Ascending aorta (tissue), 2 donors: ENCODE data around the gene ZNF280B. TPM values are rescaled to one million over a fixed set of nuclear protein-coding genes. Genes with fewer than 3 reads are reported as not detected.

ENCODE experiments used
- DNase-seq, 2 donors: peaks; one replicate each; pipeline ENCODE4 v3.0.0-alpha.2; 2019; ENCODE audit warnings: low spot score in 2 of 2
- H3K27ac ChIP-seq, 2 donors: fragments of 200-600 bp; sonication (generic); one replicate each; pipeline ENCODE4 v1.5.1; 2016 to 2017; ENCODE audit warnings: mild to moderate bottlenecking in 1 of 2
- H3K27me3 ChIP-seq: fragments of 200-600 bp; sonication (generic); one replicate; pipeline ENCODE4 v1.5.1; 2017
- H3K36me3 ChIP-seq, 2 donors: fragments of 200-600 bp; sonication (generic); one replicate each; pipeline ENCODE4 v1.5.1; 2016
- H3K4me1 ChIP-seq, 2 donors: fragments of 200-600 bp; sonication (generic); one replicate each; pipeline ENCODE4 v1.5.1; 2016 to 2017; ENCODE audit warnings: mild to moderate bottlenecking in 1 of 2
- H3K4me3 ChIP-seq, 2 donors: fragments of 200-600 bp; sonication (generic); one replicate each; pipeline ENCODE4 v1.5.1; 2016 to 2017; ENCODE audit warnings: mild to moderate bottlenecking in 1 of 2
- H3K9me3 ChIP-seq, 2 donors: fragments of 200-600 bp; sonication (generic); one replicate each; pipeline ENCODE4 v1.5.1; 2016
- CTCF ChIP-seq, 3 experiments: fragments of 200-600 bp in 2 of 3; fragments of 450-650 bp in 1 of 3; sonication (generic) in 2 of 3; IDR thresholded peaks; one replicate each; pipeline ENCODE4 v1.5.1; 2016 to 2019; ENCODE audit warnings: antibody characterized with exemption in 3 of 3, mild to moderate bottlenecking in 1 of 3, moderate library complexity in 1 of 3
- intact Hi-C: fragments of 100-400 bp; cut with DNase I; formaldehyde crosslinking; loops from one replicate; pipeline ENCODE4 v1.15.1; 2023
- total RNA-seq: library from RNA; depleted of rRNA; stranded (reverse); fragments of >200 nt; gene quantifications from one replicate; pipeline ENCODE4 v1.1.0, GENCODE V29; 2016

Gene ZNF280B
- total RNA-seq, 1 donor from 2014 or later = not detected

- no peak for TF ChIP-seq CTCF (IDR thresholded peaks at IDR 0.05)
- DNase-seq = no peak
- Histone ChIP-seq H3K27ac (no peak overlapping the region), H3K9me3 (peaks cover 0 to 11% of the 10 kb centered on the region in 2 donors), H3K4me1 (no peaks in the 10 kb centered on the region), H3K27me3 (no peaks in the 10 kb centered on the region), H3K4me3 (no peak overlapping the region), H3K36me3 (no peaks in the 10 kb centered on the region)
- intact Hi-C loops = no loop called here
These were observed 41.4 kb downstream of the ZNF280B start for GRCh38 chr22:22467112-22467511.

GRCh38 chr22:22465782-22466181 is 42.8 kb downstream of the ZNF280B start:
- intact Hi-C loops = no loop called here
- H3K4me1 ChIP-seq = no peaks in the 10 kb centered on the region
- peaks cover 0 to 11% of the 10 kb centered on the region in 2 donors for H3K9me3 ChIP-seq
- H3K27ac ChIP-seq = no peak overlapping the region
- H3K36me3 ChIP-seq = no peaks in the 10 kb centered on the region
- H3K4me3 ChIP-seq = no peak overlapping the region
- DNase-seq = no peak
- no peaks in the 10 kb centered on the region for H3K27me3 ChIP-seq
- no peak for TF ChIP-seq CTCF (IDR thresholded peaks at IDR 0.05)

GRCh38 chr22:22465094-22465602 is 43.4 kb downstream of the ZNF280B start:
- intact Hi-C loops = no loop called here
- no peak for TF ChIP-seq CTCF (IDR thresholded peaks at IDR 0.05)
- Histone ChIP-seq H3K4me3 (no peak overlapping the region), H3K36me3 (no peaks in the 10 kb centered on the region), H3K27ac (no peak overlapping the region), H3K27me3 (no peaks in the 10 kb centered on the region), H3K4me1 (no peaks in the 10 kb centered on the region), H3K9me3 (peaks cover 0 to 11% of the 10 kb centered on the region in 2 donors)
- DNase-seq = no peak

- Histone ChIP-seq H3K27ac (no peak overlapping the region), H3K9me3 (peaks cover 0 to 13% of the 10 kb centered on the region in 2 donors), H3K27me3 (no peaks in the 10 kb centered on the region), H3K36me3 (no peaks in the 10 kb centered on the region), H3K4me3 (no peak overlapping the region), H3K4me1 (no peaks in the 10 kb centered on the region)
- DNase-seq = no peak
- TF ChIP-seq CTCF (IDR thresholded peaks at IDR 0.05) = no peak
- intact Hi-C loops = no loop called here
These were observed 43.9 kb downstream of the ZNF280B start for GRCh38 chr22:22464541-22465054.

GRCh38 chr22:22463855-22464540 is 44.5 kb downstream of the ZNF280B start:
- DNase-seq = no peak
- H3K4me1 ChIP-seq = no peaks in the 10 kb centered on the region
- intact Hi-C loops = no loop called here
- H3K27ac ChIP-seq = no peak overlapping the region
- no peak overlapping the region for H3K4me3 ChIP-seq
- H3K36me3 ChIP-seq = no peaks in the 10 kb centered on the region
- TF ChIP-seq CTCF (IDR thresholded peaks at IDR 0.05) = peak in 2 of 3 experiments; percentile 16 to 46
- no peaks in the 10 kb centered on the region for H3K27me3 ChIP-seq
- H3K9me3 ChIP-seq = peaks cover 0 to 14% of the 10 kb centered on the region in 2 donors
